Measurements from ENCODE around the gene KLHL29.

Gene KLHL29

DNA sequence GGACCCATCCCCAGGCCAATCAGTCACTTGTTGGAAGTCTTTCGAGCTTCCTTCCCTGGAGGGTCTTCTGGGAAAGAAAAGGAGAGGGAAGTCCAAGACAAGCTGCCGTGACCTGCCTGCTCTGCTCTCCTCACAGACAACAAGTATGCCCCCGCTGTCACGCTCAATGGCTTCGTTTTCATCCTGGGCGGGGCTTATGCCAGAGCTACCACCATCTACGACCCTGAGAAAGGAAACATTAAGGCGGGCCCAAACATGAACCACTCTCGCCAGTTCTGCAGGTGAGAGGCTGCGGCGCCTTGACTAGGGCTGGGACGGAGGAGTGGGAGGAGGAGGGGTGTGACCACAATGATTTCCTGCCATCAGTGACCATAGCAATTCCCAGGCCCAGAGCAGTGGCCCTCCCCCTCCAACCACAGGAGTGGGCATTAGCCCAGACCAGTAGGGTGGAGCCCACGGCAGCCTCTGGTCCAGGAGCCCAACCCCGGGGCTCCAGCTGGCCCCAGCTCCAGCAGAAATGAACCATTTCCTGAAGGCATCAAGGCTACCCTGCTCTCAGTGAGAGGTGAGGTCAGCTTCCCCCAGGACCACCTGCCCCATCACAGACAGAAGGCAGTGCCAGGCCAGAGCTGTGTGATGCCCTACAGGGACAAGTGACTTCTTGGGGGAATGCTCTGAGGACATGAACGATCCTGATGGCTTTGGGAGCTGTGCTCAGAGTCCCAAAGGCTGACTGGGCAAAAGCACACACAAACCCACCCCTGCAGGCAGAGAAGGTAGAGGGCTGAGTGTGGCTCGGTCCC lies 318.8 kb downstream of the KLHL29 start:
- no peak overlapping the region for H3K27ac Mint-ChIP-seq
- no peak for DNase-seq
- peaks cover 7% of the 10 kb centered on the region for H3K36me3 Mint-ChIP-seq (ENCODE audit: insufficient read depth)
- peaks cover 2 to 4% of the 10 kb centered on the region in 2 donors for H3K4me1 Mint-ChIP-seq (ENCODE audit: low read depth in 2 of 2)
- H3K9me3 Mint-ChIP-seq: no peaks in the 10 kb centered on the region
- H3K4me3 Mint-ChIP-seq: no peak overlapping the region
- H3K27me3 Mint-ChIP-seq: no peaks in the 10 kb centered on the region
- no peak for ATAC-seq (replicated peaks)

DNA sequence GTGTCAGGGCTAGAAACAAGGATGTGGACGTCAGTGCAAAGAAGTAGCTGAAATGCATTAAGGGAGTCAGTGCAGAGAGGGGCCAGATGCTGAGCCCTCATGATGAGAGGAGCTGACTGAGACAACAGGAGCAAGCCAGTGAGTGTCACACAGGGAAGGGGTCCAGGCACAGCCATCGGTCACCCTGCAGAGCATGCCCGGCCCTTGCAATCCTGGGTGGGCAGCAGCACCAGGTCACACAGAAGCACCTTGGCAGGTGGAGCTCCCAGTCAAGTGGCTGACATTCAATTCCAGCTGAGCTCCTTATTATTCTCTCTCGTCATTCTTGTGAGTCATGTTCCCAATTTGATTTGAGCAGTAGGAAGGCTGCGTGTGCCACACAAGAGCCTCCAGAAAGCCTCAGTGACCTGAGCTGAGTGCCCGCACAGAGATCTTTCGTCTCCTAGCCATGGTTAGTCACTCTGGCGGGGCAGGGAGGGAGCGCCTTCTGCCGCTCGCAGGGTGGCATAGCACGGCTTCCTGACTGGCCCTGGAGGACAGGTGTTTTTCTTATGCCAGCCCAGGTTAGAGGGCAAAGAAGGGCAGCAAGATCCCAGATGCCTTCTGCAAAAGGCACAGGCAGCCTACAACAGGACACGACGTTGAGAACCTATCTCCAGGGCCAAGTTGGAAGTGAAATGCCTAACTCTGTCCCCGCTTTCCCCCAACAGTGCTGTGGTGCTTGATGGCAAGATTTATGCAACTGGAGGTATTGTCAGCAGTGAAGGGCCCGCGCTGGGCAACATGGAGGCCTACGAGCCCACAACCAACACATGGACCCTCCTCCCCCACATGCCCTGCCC lies 321.0 kb downstream of the KLHL29 start:
- no peaks in the 10 kb centered on the region for H3K4me1 Mint-ChIP-seq (ENCODE audit: low read depth in 2 of 2)
- peak overlapping the region in 1 of 2 donors; percentile 20 for H3K27ac Mint-ChIP-seq
- DNase-seq (no peak), ATAC-seq (replicated peaks) (no peak)
- H3K9me3 Mint-ChIP-seq: no peaks in the 10 kb centered on the region
- no peak overlapping the region for H3K4me3 Mint-ChIP-seq
- peaks cover 16% of the 10 kb centered on the region for H3K36me3 Mint-ChIP-seq (ENCODE audit: insufficient read depth)
- no peaks in the 10 kb centered on the region for H3K27me3 Mint-ChIP-seq

DNA sequence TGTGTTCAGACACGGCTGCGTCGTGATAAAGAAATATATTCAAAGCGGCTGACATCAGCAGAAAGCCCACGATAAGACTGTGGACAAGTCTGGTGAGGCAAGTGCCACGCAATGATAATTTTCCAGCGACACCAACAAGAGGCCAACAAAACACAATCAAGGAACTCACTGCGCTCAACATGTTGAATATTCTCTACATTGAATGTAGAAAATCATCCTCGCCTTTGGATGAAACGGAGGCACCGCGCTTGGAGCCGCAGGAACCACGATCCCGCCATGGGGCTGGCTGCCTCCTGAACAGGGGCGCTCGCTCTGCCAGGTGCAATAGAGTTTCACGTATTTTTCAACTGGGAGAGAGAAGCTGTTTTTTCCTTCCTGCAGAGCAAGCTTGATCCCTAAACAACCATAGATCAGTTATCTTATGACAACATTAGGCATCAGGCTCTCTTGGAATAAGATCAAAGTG lies 321.7 kb downstream of the KLHL29 start:
- H3K27ac Mint-ChIP-seq: peak overlapping the region in 1 of 2 donors; percentile 63
- H3K4me3 Mint-ChIP-seq: no peak overlapping the region
- H3K36me3 Mint-ChIP-seq (ENCODE audit: insufficient read depth): peaks cover 16% of the 10 kb centered on the region
- DNase-seq: no peak
- H3K4me1 Mint-ChIP-seq (ENCODE audit: low read depth in 2 of 2): no peaks in the 10 kb centered on the region
- H3K27me3 Mint-ChIP-seq: no peaks in the 10 kb centered on the region
- no peaks in the 10 kb centered on the region for H3K9me3 Mint-ChIP-seq
- no peak for ATAC-seq (replicated peaks)

DNA sequence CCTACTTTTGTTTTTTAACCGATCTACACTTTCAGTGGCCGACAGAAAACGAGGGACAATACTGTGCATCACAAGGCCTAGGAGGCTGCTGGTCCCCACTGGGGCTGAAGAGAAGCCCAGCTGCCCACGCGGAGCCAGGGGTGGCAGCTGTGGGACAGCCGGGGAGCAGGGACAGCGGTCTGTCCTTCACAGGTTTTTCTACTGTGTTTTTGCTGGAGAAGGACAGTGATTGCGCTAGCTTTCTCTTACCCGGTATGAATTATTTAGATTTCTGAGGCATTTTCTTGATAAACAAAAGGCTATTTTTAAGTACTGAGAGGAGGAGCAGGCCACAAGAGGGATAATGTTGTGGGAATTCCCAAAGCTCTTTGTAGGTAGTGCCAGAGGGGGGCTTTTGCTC lies 322.1 kb downstream of the KLHL29 start:
- no peak for ATAC-seq (replicated peaks)
- DNase-seq: no peak
- Mint-ChIP-seq H3K9me3 (no peaks in the 10 kb centered on the region), H3K4me3 (no peak overlapping the region), H3K27ac (peak overlapping the region; percentile 0 to 63), H3K27me3 (no peaks in the 10 kb centered on the region), H3K4me1 (ENCODE audit: low read depth in 2 of 2) (no peaks in the 10 kb centered on the region), H3K36me3 (ENCODE audit: insufficient read depth) (peaks cover 16% of the 10 kb centered on the region)

DNA sequence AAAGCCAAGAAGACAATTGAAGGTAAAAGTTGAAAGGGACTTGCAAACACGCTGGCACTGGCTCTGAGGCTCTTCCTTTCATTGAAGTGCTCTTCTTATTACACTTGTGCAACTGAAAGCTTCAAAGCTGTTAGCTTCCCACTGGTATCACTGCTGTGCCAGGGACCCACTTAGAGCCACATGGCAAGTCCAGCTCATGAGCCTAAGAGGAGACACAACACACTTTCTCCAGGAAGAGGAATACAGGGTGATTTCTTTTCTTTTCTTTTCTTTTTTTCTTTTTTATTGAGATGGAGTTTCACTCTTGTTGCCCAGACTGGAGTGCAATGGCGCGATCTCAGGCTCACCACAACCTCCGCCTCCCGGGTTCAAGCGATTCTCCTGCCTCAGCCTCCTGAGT lies 323.8 kb downstream of the KLHL29 start:
- peaks cover 13% of the 10 kb centered on the region for H3K36me3 Mint-ChIP-seq (ENCODE audit: insufficient read depth)

DNA sequence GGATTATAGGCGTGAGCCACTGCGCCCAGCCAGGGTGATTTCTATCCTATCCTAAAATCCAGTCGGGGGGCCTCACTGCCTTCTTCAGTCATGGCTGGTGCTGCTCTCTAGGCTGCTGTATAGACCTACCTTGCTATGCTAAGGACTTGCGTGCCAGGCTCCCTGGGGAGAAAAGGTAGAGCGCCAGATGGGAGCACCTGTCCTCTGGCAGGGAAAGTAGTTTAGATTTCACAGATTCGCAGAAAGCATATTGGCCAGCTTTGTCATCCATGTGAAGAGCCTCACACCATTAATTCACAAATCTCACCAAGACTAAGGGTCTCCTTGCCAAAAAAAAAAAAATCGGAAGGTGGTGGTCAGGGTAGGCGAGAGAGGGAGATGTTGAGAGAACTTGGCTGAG lies 324.3 kb downstream of the KLHL29 start:
- Mint-ChIP-seq H3K36me3 (ENCODE audit: insufficient read depth) (peaks cover 13% of the 10 kb centered on the region), H3K4me1 (ENCODE audit: low read depth in 2 of 2) (no peaks in the 10 kb centered on the region), H3K4me3 (no peak overlapping the region), H3K27ac (no peak overlapping the region), H3K9me3 (no peaks in the 10 kb centered on the region), H3K27me3 (no peaks in the 10 kb centered on the region)
- ATAC-seq (replicated peaks) (no peak), DNase-seq (no peak)

More for the DNA sequence above, 323.8 kb downstream of the KLHL29 start:
- H3K4me3 Mint-ChIP-seq: no peak overlapping the region
- no peaks in the 10 kb centered on the region for H3K27me3 Mint-ChIP-seq
- DNase-seq (no peak), ATAC-seq (replicated peaks) (no peak)
- no peaks in the 10 kb centered on the region for H3K9me3 Mint-ChIP-seq
- no peak overlapping the region for H3K27ac Mint-ChIP-seq
- H3K4me1 Mint-ChIP-seq (ENCODE audit: low read depth in 2 of 2): no peaks in the 10 kb centered on the region

DNA sequence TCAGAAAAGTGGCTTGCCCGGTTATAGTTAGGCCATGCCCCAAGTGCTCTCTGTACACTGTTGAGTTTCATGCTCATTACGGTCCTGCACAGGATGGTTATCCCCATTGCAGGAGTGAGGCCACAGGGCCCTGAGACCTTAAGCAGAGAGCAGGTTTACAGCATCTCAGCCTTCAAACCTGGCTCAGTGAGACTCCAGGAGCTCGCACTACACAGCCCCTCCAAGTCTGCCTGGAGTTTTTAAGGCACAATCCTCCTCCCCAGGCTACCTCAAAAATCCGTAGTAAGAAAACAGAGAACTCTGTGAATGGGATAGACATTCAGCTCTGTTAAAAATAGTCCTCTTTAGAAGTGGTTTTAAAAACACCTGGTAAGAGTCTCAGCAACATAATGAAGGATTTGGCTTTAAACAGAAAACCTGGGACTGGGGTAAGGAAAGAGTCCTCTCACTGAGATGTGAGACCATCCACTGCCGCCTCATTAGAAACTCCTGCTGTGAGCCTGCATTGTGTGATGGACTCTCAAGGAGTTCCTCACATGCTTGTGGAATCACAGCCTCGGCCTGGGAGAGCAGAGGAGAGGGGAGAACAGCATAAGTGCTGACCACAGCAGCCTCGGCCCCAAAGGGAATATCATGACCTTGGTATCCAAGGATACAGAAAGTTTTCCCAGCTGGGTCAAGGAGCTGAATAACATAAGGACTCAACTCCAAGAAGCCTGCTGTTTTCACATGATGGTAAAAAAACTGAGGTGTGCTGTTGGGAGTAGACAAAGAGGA lies 327.2 kb downstream of the KLHL29 start:
- ATAC-seq (replicated peaks) (no peak), DNase-seq (no peak)
- H3K4me1 Mint-ChIP-seq (ENCODE audit: low read depth in 2 of 2): peaks cover 0 to 5% of the 10 kb centered on the region in 2 donors
- no peak overlapping the region for H3K27ac Mint-ChIP-seq
- H3K36me3 Mint-ChIP-seq (ENCODE audit: insufficient read depth): peaks cover 9% of the 10 kb centered on the region
- no peaks in the 10 kb centered on the region for H3K27me3 Mint-ChIP-seq
- H3K9me3 Mint-ChIP-seq: no peaks in the 10 kb centered on the region
- no peak overlapping the region for H3K4me3 Mint-ChIP-seq

DNA sequence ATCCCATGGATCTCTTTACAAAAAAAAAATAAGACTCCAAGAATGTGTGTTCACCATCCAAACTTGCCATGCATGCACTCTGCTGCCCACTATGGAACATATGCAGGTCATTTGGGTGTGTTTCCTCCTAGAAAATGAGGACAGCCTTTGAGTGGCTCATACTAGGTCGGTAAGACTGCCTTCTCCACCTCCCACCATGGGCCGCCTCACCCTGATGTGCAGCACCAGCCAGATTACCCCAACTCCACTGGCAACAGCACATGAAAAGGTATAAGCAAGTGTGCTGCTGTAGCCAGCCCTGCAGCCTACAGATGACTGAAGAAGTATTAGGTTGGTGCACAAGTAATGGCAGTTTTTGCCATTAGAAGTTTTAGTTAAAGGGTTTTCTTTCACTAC lies 327.8 kb downstream of the KLHL29 start:
- ATAC-seq (replicated peaks) (no peak), DNase-seq (no peak)
- Mint-ChIP-seq H3K27ac (no peak overlapping the region), H3K4me1 (ENCODE audit: low read depth in 2 of 2) (peaks cover 0 to 7% of the 10 kb centered on the region in 2 donors), H3K27me3 (no peaks in the 10 kb centered on the region), H3K36me3 (ENCODE audit: insufficient read depth) (peaks cover 9% of the 10 kb centered on the region), H3K9me3 (no peaks in the 10 kb centered on the region), H3K4me3 (no peak overlapping the region)

DNA sequence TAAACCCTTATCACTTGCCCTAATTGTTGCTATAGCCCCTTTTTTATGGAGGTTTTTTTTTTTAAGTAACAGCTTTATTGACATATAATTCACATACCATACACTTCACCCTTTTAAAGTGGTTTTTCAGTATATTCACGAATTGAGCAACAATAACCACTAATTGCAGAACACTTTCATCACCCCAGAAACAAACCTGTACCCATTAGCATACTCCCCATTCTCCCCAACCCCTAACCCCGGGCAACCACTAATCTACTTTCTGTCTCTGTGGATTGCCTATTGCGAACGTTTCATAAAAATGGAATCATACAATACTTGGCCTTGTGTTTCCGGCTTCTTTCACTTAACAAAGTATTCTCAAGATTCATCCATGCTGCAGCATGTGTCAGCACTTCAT lies 328.4 kb downstream of the KLHL29 start:
- DNase-seq (no peak), ATAC-seq (replicated peaks) (no peak)
- H3K27ac Mint-ChIP-seq: no peak overlapping the region
- H3K4me3 Mint-ChIP-seq: no peak overlapping the region
- peaks cover 9% of the 10 kb centered on the region for H3K36me3 Mint-ChIP-seq (ENCODE audit: insufficient read depth)
- no peaks in the 10 kb centered on the region for H3K9me3 Mint-ChIP-seq
- peaks cover 0 to 10% of the 10 kb centered on the region in 2 donors for H3K4me1 Mint-ChIP-seq (ENCODE audit: low read depth in 2 of 2)
- H3K27me3 Mint-ChIP-seq: no peaks in the 10 kb centered on the region

DNA sequence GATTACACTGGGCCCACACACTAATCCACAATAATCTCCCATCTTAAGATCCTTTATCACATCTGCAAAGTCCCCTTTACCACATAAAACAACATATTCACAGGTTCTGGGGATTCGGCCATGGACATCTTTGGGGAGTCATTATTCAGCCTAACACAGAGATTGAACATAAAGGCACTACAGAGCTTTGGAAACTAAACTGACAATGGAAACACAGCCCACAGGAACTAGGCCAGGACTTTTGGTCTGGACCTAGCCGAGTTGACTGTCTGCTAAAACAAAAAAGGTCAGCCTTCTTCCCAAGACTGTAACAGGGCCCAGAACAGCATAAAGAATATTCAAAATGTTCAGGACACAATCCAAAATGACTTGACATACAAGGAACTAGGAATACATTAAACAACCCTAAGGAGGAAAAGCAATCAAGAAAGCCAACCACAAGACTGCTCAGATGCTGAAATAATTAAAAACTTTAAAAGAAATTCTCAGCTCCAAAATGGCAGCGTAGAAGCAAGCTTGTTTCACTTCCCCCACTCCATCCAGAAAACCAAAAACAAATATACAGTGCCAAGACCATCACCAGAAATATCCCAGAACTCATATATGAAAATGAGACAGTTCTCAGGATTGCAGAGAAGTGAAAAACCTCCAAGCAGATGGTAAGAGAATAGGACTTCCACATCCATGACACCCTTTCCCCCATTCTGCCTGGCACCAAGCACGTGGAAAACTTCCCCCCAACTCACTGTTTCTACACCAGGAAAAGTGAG lies 334.1 kb downstream of the KLHL29 start:
- DNase-seq (no peak), ATAC-seq (replicated peaks) (no peak)
- H3K27ac Mint-ChIP-seq: no peak overlapping the region
- H3K4me1 Mint-ChIP-seq (ENCODE audit: low read depth in 2 of 2): peaks cover 12 to 15% of the 10 kb centered on the region in 2 donors
- H3K4me3 Mint-ChIP-seq: no peak overlapping the region
- peaks cover 6 to 20% of the 10 kb centered on the region in 2 donors for H3K9me3 Mint-ChIP-seq
- H3K36me3 Mint-ChIP-seq (ENCODE audit: insufficient read depth): peaks cover 13% of the 10 kb centered on the region
- H3K27me3 Mint-ChIP-seq: no peaks in the 10 kb centered on the region

DNA sequence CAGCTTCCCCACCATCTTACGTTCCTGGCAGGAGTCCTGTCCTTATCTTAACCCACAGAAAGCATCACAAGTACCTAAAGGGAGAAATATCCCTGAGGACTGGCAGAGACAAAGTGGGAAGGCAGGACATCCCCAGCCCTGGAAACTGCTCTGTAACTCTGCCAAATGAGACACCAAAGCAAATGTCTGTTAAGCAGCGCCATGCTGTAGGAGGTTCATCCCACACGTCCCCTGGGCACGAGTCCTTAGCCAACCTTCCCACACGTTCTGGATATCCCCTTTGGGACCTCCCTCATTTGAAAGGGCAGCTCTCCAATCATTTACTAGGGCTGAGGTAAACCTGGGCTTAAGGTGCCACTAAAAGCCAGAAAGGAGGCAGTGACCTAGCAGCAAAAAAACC lies 334.7 kb downstream of the KLHL29 start:
- no peak overlapping the region for H3K27ac Mint-ChIP-seq
- ATAC-seq (replicated peaks) (no peak), DNase-seq (no peak)
- peaks cover 6 to 20% of the 10 kb centered on the region in 2 donors for H3K9me3 Mint-ChIP-seq
- peaks cover 12 to 15% of the 10 kb centered on the region in 2 donors for H3K4me1 Mint-ChIP-seq (ENCODE audit: low read depth in 2 of 2)
- H3K27me3 Mint-ChIP-seq: no peaks in the 10 kb centered on the region
- peaks cover 13% of the 10 kb centered on the region for H3K36me3 Mint-ChIP-seq (ENCODE audit: insufficient read depth)
- H3K4me3 Mint-ChIP-seq: no peak overlapping the region

DNA sequence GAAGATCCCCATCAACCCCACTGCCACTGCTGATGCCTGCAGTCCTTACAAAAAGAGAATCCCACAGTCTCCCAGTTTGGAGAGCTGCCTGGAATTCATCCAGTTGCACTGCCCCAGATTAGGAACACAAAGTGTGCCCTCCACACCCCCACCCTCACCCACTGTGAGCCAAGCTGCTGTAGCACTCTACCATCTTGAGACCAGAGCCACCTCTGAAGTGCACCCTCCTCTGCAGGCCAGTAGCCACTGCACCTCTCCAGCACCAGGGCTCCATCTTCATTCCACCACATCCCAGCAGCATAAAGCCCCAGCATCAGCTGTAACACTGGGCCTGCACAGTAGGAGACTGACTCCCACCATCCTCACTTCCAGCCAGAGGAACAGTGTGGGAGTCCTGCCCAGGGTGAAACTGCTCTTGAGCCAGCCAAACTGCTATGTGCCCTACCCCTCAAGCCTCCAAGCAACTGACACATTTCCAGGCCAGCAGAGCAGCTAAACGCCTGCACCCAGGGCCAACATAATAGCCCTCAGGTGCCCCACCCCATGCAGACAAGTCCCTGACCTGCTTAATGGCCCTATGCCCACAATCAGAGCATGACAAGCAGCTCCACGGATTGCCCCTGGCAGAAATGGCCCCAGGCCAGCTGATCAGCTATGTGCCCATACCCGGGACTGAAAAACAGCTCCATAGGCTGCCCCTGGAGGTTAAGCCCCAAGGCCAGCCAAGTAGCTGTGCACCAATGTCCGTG lies 335.9 kb downstream of the KLHL29 start:
- H3K4me3 Mint-ChIP-seq: no peak overlapping the region
- peaks cover 18% of the 10 kb centered on the region for H3K36me3 Mint-ChIP-seq (ENCODE audit: insufficient read depth)
- no peak overlapping the region for H3K27ac Mint-ChIP-seq
- DNase-seq (no peak), ATAC-seq (replicated peaks) (no peak)
- H3K27me3 Mint-ChIP-seq: no peaks in the 10 kb centered on the region
- peaks cover 12 to 15% of the 10 kb centered on the region in 2 donors for H3K4me1 Mint-ChIP-seq (ENCODE audit: low read depth in 2 of 2)
- H3K9me3 Mint-ChIP-seq: peaks cover 6 to 20% of the 10 kb centered on the region in 2 donors
